ENCODE results near the gene ABCC8.

- TF ChIP-seq, protein P1, sequence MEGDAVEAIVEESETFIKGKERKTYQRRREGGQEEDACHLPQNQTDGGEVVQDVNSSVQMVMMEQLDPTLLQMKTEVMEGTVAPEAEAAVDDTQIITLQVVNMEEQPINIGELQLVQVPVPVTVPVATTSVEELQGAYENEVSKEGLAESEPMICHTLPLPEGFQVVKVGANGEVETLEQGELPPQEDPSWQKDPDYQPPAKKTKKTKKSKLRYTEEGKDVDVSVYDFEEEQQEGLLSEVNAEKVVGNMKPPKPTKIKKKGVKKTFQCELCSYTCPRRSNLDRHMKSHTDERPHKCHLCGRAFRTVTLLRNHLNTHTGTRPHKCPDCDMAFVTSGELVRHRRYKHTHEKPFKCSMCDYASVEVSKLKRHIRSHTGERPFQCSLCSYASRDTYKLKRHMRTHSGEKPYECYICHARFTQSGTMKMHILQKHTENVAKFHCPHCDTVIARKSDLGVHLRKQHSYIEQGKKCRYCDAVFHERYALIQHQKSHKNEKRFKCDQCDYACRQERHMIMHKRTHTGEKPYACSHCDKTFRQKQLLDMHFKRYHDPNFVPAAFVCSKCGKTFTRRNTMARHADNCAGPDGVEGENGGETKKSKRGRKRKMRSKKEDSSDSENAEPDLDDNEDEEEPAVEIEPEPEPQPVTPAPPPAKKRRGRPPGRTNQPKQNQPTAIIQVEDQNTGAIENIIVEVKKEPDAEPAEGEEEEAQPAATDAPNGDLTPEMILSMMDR (conservative IDR thresholded peaks at IDR 0.05; ENCODE audit: low read depth in 2 of 2), result no peak
- TF ChIP-seq EZH2 (IDR thresholded peaks at IDR 0.05; ENCODE audit: low read depth, unreplicated experiment), result no peak
- no peak for TF ChIP-seq EZH2phosphoT487 (IDR thresholded peaks at IDR 0.05; ENCODE audit: unreplicated experiment)
- TF ChIP-seq, protein P2, sequence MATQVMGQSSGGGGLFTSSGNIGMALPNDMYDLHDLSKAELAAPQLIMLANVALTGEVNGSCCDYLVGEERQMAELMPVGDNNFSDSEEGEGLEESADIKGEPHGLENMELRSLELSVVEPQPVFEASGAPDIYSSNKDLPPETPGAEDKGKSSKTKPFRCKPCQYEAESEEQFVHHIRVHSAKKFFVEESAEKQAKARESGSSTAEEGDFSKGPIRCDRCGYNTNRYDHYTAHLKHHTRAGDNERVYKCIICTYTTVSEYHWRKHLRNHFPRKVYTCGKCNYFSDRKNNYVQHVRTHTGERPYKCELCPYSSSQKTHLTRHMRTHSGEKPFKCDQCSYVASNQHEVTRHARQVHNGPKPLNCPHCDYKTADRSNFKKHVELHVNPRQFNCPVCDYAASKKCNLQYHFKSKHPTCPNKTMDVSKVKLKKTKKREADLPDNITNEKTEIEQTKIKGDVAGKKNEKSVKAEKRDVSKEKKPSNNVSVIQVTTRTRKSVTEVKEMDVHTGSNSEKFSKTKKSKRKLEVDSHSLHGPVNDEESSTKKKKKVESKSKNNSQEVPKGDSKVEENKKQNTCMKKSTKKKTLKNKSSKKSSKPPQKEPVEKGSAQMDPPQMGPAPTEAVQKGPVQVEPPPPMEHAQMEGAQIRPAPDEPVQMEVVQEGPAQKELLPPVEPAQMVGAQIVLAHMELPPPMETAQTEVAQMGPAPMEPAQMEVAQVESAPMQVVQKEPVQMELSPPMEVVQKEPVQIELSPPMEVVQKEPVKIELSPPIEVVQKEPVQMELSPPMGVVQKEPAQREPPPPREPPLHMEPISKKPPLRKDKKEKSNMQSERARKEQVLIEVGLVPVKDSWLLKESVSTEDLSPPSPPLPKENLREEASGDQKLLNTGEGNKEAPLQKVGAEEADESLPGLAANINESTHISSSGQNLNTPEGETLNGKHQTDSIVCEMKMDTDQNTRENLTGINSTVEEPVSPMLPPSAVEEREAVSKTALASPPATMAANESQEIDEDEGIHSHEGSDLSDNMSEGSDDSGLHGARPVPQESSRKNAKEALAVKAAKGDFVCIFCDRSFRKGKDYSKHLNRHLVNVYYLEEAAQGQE (IDR thresholded peaks at IDR 0.05; ENCODE audit: unreplicated experiment), result no peak
- TF ChIP-seq CREB1 (CRISPR knock-in tag; IDR thresholded peaks at IDR 0.05; ENCODE audit: low read depth), result no peak
- TF ChIP-seq, protein P3, sequence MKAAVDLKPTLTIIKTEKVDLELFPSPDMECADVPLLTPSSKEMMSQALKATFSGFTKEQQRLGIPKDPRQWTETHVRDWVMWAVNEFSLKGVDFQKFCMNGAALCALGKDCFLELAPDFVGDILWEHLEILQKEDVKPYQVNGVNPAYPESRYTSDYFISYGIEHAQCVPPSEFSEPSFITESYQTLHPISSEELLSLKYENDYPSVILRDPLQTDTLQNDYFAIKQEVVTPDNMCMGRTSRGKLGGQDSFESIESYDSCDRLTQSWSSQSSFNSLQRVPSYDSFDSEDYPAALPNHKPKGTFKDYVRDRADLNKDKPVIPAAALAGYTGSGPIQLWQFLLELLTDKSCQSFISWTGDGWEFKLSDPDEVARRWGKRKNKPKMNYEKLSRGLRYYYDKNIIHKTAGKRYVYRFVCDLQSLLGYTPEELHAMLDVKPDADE (IDR thresholded peaks at IDR 0.05), result no peak
- TF ChIP-seq ZNF114 (CRISPR knock-in tag; IDR thresholded peaks at IDR 0.05), result no peak
- no peak for TF ChIP-seq POLR2AphosphoS5 (IDR thresholded peaks at IDR 0.05; ENCODE audit: low read depth)
- TF ChIP-seq JUNB (IDR thresholded peaks at IDR 0.05; ENCODE audit: unreplicated experiment), result no peak
Measured at GRCh38 chr11:17391493-17392355, 84.9 kb downstream of the ABCC8 start.
